K562 (cell line): ENCODE results near the gene SMAD7.

Source experiments
- CTCF ChIP-seq, 3 experiments: IDR thresholded peaks in 2 of 3; conservative IDR thresholded peaks in 1 of 3; 2 replicates each; pipeline ENCODE4 v1.5.1; 2011 to 2012; ENCODE audit warnings: low read length in 3 of 3, mild to moderate bottlenecking in 3 of 3, control low read depth in 2 of 3, improper control_type of control experiment in 1 of 3, inconsistent platforms in 1 of 3, low read depth in 1 of 3, mixed read lengths in 1 of 3, moderate library complexity in 1 of 3; ENCODE audit not compliant: insufficient read depth in 2 of 3
- SIN3A ChIP-seq, 2 experiments: fragments of 150-350 bp in 1 of 2; IDR thresholded peaks; 2 replicates each; pipeline ENCODE4 v1.6.1; 2011 to 2016; ENCODE audit warnings: borderline replicate concordance in 2 of 2, low read depth in 2 of 2, low read length in 2 of 2, mild to moderate bottlenecking in 2 of 2, moderate library complexity in 2 of 2; ENCODE audit not compliant: control insufficient read depth in 1 of 2
- TF ChIP-seq, protein P1 (sequence below): fragments of 250-450 bp; sonication (Bioruptor Pico); IDR thresholded peaks from 2 replicates; pipeline ENCODE4 v1.8.0; 2021; ENCODE audit warnings: moderate library complexity, mild to moderate bottlenecking, inconsistent platforms

GRCh38 chr18:48910972-48911545 is 39.7 kb downstream of the SMAD7 start:
- TF ChIP-seq CTCF (IDR thresholded peaks at IDR 0.05 in 2 of 3, conservative IDR thresholded peaks at IDR 0.05 in 1 of 3; ENCODE audit: insufficient read depth in 2 of 3, low read depth in 1 of 3, low read length in 3 of 3) (no peak), SIN3A (IDR thresholded peaks at IDR 0.05; ENCODE audit: borderline replicate concordance in 2 of 2, control insufficient read depth in 1 of 2, low read depth in 2 of 2, low read length in 2 of 2) (no peak)
- TF ChIP-seq, protein P1, sequence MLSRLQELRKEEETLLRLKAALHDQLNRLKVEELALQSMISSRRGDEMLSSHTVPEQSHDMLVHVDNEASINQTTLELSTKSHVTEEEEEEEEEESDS (CRISPR knock-in tag): no peak
